Fibroblast of peridontal ligament (primary cell): ENCODE measurements around the gene ZNF248.
A peak's percentile ranks its signal among the peaks of the same experiment; 100 is the strongest.
"Not testable (repeated sequence)": the region's sequence is repeated elsewhere in the genome, so short reads cannot be mapped to it uniquely, and the experiment has no call there.

ENCODE experiments used
- DNase-seq: peaks from one replicate; pipeline ENCODE4 v3.0.0-alpha.2; 2010; ENCODE audit errors: extremely low read depth

ZNF248 gene

DNA sequence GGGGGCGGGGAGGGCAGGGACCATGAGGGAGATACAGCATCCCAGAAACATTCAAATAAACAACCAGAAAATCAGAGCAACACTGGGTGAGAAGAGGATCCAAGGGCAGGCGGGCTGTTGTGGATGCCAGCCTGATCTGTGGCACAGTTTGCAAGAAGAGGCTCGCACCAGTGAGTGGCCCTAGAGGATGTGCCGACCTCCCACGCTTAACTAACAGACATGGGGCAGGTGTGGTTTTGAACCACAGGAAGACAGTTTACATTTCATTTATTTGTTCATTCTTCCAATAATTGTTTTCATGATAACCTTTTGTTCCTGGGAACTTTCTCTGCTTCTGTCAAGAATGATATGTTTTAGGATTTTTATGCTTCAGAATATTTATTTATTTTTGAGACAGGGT is 115.6 kb downstream of the ZNF248 start:
- no peak for DNase-seq

DNA sequence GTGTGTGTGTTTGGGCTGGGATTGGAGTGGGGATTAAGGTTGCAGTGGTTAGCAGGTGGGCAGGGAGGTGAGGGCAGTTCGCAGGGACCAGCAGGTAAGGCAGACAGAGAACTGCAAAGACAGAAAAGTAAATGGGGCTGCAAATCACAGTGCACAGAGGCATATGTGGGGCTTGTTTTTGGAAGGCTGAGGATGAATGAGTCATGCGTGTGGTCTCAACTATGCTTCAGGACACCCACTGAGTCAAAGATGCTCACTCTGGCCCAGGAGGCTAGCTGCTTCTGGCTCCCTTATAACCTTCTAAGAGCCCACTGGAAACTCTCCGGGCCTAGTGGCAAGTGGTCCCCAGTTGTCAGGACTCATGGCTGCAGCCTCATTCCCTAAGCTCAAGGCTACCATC is 118.2 kb downstream of the ZNF248 start:
- peak; percentile 8 for DNase-seq

DNA sequence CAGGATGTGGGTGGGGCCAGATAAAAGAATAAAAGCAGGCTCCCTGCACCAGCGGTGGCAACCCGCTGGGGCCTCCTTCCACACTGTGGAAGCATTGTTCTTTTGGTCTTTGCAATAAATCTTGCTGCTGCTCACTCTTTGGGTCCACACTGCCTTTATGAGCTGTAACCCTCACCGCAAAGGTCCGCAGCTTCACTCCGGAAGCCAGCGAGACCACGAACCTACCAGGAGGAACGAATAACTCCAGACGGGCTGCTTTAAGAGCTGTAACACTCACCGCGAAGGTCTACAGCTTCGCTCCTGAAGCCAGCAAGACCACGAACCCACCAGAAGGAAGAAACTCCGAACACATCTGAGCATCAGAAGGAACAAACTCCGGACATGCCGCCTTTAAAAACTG is 119.2 kb downstream of the ZNF248 start:
- not testable (repeated sequence) for DNase-seq

DNA sequence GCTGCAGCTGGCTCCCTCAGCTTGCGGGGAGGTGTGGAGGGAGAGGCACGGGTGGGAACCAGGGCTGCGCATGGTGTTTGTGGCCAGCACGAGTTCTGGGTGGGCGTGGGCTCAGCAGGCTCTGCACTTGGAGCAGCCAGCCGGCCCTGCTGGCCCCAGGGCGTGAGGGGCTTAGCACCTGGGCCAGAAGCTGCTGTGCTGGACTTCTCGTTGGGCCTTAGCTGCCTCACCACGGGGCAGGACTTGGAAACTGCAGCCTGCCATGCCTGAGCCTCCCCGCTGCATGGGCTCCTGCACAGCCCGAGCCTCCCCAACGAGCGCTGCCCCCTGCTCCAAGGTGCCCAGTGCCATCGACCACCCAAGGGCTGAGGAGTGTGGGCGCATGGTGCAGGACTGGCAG is 120.1 kb downstream of the ZNF248 start:
- DNase-seq, result no peak

DNA sequence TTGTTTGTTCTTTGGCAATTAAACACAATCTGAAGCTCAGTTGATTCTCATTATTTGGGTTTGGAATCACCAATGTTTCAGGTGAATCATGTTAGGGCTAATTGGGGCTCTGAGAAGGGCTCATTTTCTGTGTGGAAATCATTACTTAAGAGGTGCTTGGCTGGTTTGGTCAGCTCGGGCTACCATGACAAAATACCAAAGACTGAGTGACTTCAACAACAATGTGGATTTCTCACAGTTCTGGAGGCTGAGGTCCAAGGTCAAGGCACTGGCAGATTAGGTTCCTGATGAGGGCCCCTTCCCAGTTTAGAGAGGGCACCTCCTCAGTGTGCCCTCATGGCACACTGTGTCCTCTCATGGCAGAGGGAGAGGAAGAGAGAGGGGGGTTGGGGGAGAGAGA is 121.3 kb downstream of the ZNF248 start:
- no peak for DNase-seq

DNA sequence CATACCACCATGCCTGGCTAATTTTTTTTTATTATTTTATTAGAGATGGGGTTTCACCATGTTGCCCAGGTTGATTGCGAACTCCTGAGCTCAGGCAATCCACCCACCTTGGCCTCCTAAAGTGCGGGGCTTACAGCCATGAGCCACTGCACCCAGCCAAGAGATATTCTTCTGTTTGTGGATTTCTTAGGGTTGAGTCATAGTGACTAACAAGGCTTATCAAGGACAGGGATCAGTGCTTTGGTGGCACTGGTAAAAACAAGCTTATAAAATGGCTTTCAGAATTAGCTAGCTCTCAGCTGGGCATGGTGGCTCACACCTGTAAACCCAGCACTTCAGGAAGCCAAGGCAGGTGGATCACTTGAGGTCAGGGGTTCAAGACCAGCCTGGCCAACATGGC is 122.4 kb downstream of the ZNF248 start:
- peak; percentile 20 for DNase-seq
